Motor neuron (in vitro differentiated cells): ENCODE data around the gene SLC8A2. TPM values are rescaled to one million over a fixed set of nuclear protein-coding genes. Genes with fewer than 3 reads are reported as not detected.
"Not testable (repeated sequence)": the region's sequence is repeated elsewhere in the genome, so short reads cannot be mapped to it uniquely, and the experiment has no call there.

Experiments
- ATAC-seq, 8 experiments: fragments of 200-7000 bp; cut with Tn5 transposase; replicated peaks in 6 of 8; 2 replicates each; pipeline ENCODE4 v1.8.0; 2021; ENCODE audit warnings: mild to moderate bottlenecking in 8 of 8, moderate library complexity in 8 of 8
- H3K27ac ChIP-seq, 2 donors: fragments of 250-450 bp; sonication (Bioruptor Pico); 2 replicates each; pipeline ENCODE4 v1.9.0; 2021; ENCODE audit warnings: antibody characterized with exemption in 2 of 2, mild to moderate bottlenecking in 2 of 2, moderate library complexity in 1 of 2
- H3K4me1 ChIP-seq, 2 donors: fragments of 250-450 bp; sonication (Bioruptor Pico); replicated peaks in 1 of 2; 2 replicates each; pipeline ENCODE4 v1.6.1; 2021; ENCODE audit warnings: antibody characterized with exemption in 2 of 2, mild to moderate bottlenecking in 2 of 2, moderate library complexity in 1 of 2
- H3K4me3 ChIP-seq, 5 donors: fragments of 250-450 bp; sonication (Bioruptor Pico); 2 replicates each; pipeline ENCODE4 v1.9.0; 2021; ENCODE audit warnings: antibody characterized with exemption in 5 of 5, mild to moderate bottlenecking in 5 of 5, moderate library complexity in 4 of 5
- WGBS, 10 experiments: fragments of 450-650 bp; shearing (Covaris generic); methylation state at CpG; one replicate each; pipeline ENCODE4 v1.0.0; 2022; 5-methylcytosine and 5-hydroxymethylcytosine counted together
- in situ Hi-C, 9 experiments: fragments of 400-800 bp; cut with MboI; loops; one replicate each; pipeline ENCODE4 v1.15.0; 2021; ENCODE audit warnings: low sequenced_read_pairs in 9 of 9, low pct_unique_long_range_greater_than_20kb in 2 of 9; ENCODE audit not compliant: unreplicated experiment in 9 of 9
- total RNA-seq, 8 experiments: library from RNA; unstranded; fragments of 300-600 nt; gene quantifications; 2 replicates each; pipeline versions ENCODE4 v1.2.3 to v1.2.4, GENCODE V29; 2022

The SLC8A2 gene
- total RNA-seq, 8 experiments from 2014 or later: 1.4 to 351 (median 9.7) TPM

- Histone ChIP-seq H3K27ac (no peak overlapping the region), H3K4me1 (peaks cover 7 to 9% of the 10 kb centered on the region in 2 donors), H3K4me3 (no peak overlapping the region)
- 80 to 100% (median 90%) methylated on average over 1 to 11 of the region's 22 CpGs; no CpG with 5 or more reads in 3 of the 10 experiments for WGBS, 10 experiments
- peak in 1 of 8 experiments; percentile 4 for ATAC-seq
- in situ Hi-C loops: no loop called here
Measured at GRCh38 chr19:47491358-47492136, 19.9 kb upstream of the SLC8A2 start.

DNA sequence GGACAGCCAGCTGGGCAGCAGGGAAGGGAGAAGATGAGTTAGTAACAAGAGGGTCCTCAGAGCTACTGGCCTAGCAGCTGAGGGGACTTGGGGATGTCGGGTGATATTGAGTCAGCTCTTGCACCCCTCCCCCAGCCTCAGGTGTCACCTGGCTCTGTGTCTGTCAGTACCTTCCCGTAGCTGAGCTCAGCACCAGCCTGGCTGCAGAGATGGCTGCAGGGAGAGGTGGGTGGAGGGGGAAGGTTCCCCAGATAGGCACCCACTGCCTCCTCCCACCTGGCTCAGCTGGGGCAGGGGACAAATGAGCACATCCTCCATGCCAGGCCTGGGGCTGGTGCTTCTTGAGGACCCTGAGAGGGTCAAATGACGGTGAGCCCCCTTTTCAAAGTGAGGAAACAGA is 19.2 kb upstream of the SLC8A2 start:
- WGBS, 10 experiments: 58 to 83% (median 80%) methylated on average over 1 to 2 of the region's 3 CpGs; no CpG with 5 or more reads in 7 of the 10 experiments
- in situ Hi-C loops: no loop called here
- Histone ChIP-seq H3K4me3 (no peak overlapping the region), H3K27ac (no peak overlapping the region), H3K4me1 (peaks cover 7 to 13% of the 10 kb centered on the region in 2 donors)
- ATAC-seq: no peak

DNA sequence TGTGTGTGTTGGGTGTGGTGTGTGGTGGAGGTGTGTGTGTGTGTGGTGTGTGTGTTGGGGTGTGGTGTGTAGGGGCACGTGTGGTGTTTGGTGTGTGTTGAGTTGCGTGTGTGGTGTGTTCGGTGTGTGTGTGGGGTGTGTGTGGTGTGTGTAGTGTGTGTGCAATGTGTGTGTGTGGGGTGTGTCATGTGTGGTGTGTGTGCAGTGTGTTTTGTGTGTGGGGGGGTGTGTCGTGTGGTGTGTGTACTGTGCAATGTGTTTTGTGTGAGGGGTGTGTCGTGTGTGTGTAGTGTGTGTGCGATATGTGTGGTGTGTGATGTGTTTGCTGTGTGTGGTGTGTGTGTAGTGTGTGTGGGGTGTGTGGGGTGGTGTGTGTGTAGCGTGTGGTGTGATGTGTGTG is 18.3 kb upstream of the SLC8A2 start:
- H3K4me3 ChIP-seq: no peak overlapping the region
- in situ Hi-C loops: no loop called here
- ATAC-seq: no peak
- WGBS, 10 experiments: 62 to 96% (median 85%) methylated on average over 2 to 4 of the region's 7 CpGs; no CpG with 5 or more reads in 6 of the 10 experiments
- peaks cover 7 to 13% of the 10 kb centered on the region in 2 donors for H3K4me1 ChIP-seq
- no peak overlapping the region for H3K27ac ChIP-seq

DNA sequence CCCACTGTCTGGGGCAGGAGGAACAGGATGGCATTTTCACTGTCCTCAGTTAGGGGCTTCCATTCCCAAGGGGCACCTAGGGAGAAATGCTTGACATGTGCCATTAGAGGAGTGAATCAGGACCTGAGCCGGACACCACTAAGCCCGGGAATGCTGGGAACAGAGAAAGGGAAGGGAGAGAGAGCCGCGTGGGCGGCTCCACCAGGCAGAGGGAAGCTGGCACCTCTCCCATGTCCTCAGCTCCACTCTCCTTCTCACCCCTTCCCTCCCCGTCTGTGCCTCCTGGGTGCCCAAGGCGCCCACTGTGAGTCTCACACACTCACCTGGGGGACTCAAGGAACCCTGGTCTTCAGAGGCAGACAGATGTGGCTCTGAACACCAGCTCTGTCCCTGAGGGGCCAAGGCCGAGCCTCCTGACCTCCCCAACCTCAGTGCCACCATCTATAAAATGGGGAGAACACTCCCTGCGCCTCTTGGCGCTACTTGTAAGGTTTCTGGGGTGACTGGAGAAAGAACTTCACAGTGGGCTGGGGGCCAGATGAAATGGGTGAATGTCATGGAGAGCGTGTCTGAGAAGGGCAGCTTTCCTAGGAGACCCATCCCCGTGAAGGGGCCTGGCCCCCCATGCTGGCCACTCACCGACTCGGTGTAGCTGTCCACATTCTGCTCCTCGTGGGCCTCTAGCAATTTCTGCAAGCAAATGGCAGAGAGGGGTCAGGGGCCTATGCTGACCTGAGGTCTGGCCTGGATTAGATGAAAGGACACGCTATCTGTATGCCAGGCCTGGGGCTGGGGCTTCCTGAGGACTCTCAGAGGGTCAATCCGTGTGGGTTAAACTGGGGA is 17.6 kb upstream of the SLC8A2 start:
- in situ Hi-C loops: no loop called here
- Histone ChIP-seq H3K4me1 (peaks cover 11 to 17% of the 10 kb centered on the region in 2 donors), H3K27ac (peak overlapping the region in 1 of 2 donors; percentile 33), H3K4me3 (no peak overlapping the region)
- no peak for ATAC-seq
- 80 to 100% (median 93%) methylated on average over 1 to 7 of the region's 17 CpGs; no CpG with 5 or more reads in 4 of the 10 experiments for WGBS, 10 experiments

GRCh38 chr19:47487551-47488515 is 16.1 kb upstream of the SLC8A2 start:
- WGBS, 10 experiments: 78 to 100% (median 90%) methylated on average over 2 to 5 of the region's 19 CpGs; no CpG with 5 or more reads in 7 of the 10 experiments
- in situ Hi-C loops: no loop called here
- no peak for ATAC-seq
- Histone ChIP-seq H3K4me1 (peaks cover 11 to 20% of the 10 kb centered on the region in 2 donors), H3K4me3 (no peak overlapping the region), H3K27ac (no peak overlapping the region)

GRCh38 chr19:47486900-47487299 is 15.2 kb upstream of the SLC8A2 start:
- WGBS, 10 experiments: 75 to 80% (median 80%) methylated on average over 1 to 6 of the region's 9 CpGs; no CpG with 5 or more reads in 7 of the 10 experiments
- Histone ChIP-seq H3K27ac (peak overlapping the region; percentile 24 to 70), H3K4me1 (peaks cover 11 to 20% of the 10 kb centered on the region in 2 donors), H3K4me3 (no peak overlapping the region)
- in situ Hi-C loops: no loop called here
- ATAC-seq: peak in 5 of 8 experiments; percentile 8 to 47 (median 21)

GRCh38 chr19:47486220-47486619 is 14.5 kb upstream of the SLC8A2 start:
- H3K27ac ChIP-seq, H3K4me3 ChIP-seq, in situ Hi-C loops, ATAC-seq: not testable (repeated sequence)
- peaks cover 11 to 20% of the 10 kb centered on the region in 2 donors for H3K4me1 ChIP-seq
- 70 to 100% (median 91%) methylated on average over 1 to 7 of the region's 13 CpGs; no CpG with 5 or more reads in 4 of the 10 experiments for WGBS, 10 experiments

GRCh38 chr19:47485210-47485609 is 13.5 kb upstream of the SLC8A2 start:
- ATAC-seq: no peak
- in situ Hi-C loops: no loop called here
- H3K4me1 ChIP-seq: peaks cover 11 to 20% of the 10 kb centered on the region in 2 donors
- 77 to 100% (median 95%) methylated on average over 2 to 4 of the region's 6 CpGs; no CpG with 5 or more reads in 3 of the 10 experiments for WGBS, 10 experiments
- no peak overlapping the region for H3K27ac ChIP-seq
- H3K4me3 ChIP-seq: no peak overlapping the region

- peak; percentile 76 to 93 (median 85) for ATAC-seq
- 0 to 80% (median 20%) methylated on average over 1 to 7 of the region's 57 CpGs; no CpG with 5 or more reads in 3 of the 10 experiments for WGBS, 10 experiments
- in situ Hi-C loops: no loop called here
Measured at GRCh38 chr19:47483800-47484690, 12.4 kb upstream of the SLC8A2 start, which contains the start of gene KPTN. Gene KPTN, minus strand, starts transcription at chr19:47484219. Its CDS starts 59 bp downstream, at chr19:47484160.

GRCh38 chr19:47483200-47483599 is 11.5 kb upstream of the SLC8A2 start:
- Histone ChIP-seq H3K4me3 (peak overlapping the region in 2 of 5 donors; percentile 64 to 67), H3K4me1 (peaks cover 11 to 22% of the 10 kb centered on the region in 2 donors), H3K27ac (no peak overlapping the region)
- in situ Hi-C loops: no loop called here
- ATAC-seq: no peak
- WGBS, 10 experiments: 100% methylated on average over 1 of the region's 15 CpGs; no CpG with 5 or more reads in 8 of the 10 experiments

More at GRCh38 chr19:47483800-47484690, 12.4 kb upstream of the SLC8A2 start, which contains the start of gene KPTN:
- H3K27ac ChIP-seq: peak within 1 kb of the TSS; percentile 97
- H3K4me1 ChIP-seq: peaks cover 11 to 22% of the 10 kb centered on the region in 2 donors
- peak within 1 kb of the TSS; percentile 64 to 87 (median 84) for H3K4me3 ChIP-seq

DNA sequence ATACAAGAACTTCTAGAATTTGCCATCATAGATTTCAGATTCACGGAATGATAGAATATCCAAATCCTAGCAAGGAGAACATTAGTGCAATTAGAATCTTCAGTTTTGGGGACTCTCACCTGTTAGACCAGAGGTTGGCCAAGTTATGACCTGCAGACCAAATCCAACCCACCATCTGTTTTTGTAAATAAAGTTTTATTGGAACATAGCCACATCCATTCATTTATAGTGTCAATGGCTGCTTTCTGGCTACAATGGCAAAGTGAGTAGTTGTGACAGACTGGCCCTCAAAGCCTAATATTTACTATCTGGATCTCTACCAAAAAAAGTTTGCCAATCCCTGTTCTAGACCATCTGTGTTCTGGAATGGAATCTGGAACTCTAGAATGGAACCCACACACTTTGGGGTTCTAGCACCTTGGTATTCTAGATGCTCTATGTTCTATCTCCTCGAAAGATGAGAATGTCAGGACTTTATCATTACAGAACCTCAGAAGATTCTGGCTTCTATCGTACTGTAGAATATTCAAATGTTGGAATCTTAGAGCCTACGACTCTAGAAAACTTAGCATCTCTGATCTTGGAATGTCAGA is 9.9 kb upstream of the SLC8A2 start:
- 83 to 100% (median 100%) methylated on average over 1 to 4 of the region's 4 CpGs; no CpG with 5 or more reads in 1 of the 10 experiments for WGBS, 10 experiments
- no peak overlapping the region for H3K27ac ChIP-seq
- peaks cover 4 to 13% of the 10 kb centered on the region in 2 donors for H3K4me1 ChIP-seq
- H3K4me3 ChIP-seq: no peak overlapping the region
- ATAC-seq: no peak
- in situ Hi-C loops: no loop called here
